ENCODE data around the gene IL17RE. TPM values are rescaled to one million over a fixed set of nuclear protein-coding genes. Genes with fewer than 3 reads are reported as not detected.
"Not testable (repeated sequence)": the region's sequence is repeated elsewhere in the genome, so short reads cannot be mapped to it uniquely, and the experiment has no call there.

Gene IL17RE
- total RNA-seq, 2 experiments from 2014 or later: 1.5 to 2.7 TPM

DNA sequence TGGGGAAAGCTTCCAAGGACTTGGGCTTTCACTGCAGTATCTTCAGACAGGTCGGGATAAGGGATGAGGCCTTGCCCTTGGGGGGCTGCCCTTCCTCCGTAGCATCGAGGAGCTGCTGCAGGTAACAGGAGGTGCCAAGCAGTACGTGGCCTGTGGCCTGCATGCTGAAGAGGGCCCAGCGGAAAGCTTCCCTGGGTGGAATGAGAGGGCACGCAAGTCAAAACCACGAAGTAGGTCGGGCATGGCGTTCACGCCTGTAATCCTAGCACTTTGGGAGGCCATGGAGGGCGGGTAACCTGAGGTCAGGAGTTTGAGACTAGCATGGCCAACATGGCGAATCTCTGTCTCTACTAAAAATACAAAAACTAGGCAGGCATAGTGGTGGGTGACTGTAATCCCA is 35.5 kb upstream of the IL17RE start:
- ChIA-PET CTCF (interaction anchor here (1.0 kb wide), 2 partner anchors 12 to 24 kb away, joined by 3 read pairs; no protein-coding TSS in a partner anchor), POLR2A (interaction anchor here (0.6 kb wide), 1 partner anchor 30 kb away, joined by 3 read pairs; no protein-coding TSS in a partner anchor)
- no peaks in the 10 kb centered on the region for H3K36me3 Mint-ChIP-seq (ENCODE audit: low read depth)
- H3K9me3 Mint-ChIP-seq: no peaks in the 10 kb centered on the region
- peaks cover 3% of the 10 kb centered on the region for H3K27me3 Mint-ChIP-seq
- H3K4me1 Mint-ChIP-seq: peaks cover 3% of the 10 kb centered on the region
- DNase-seq: no peak
- no peak overlapping the region for H3K4me3 Mint-ChIP-seq
- H3K27ac Mint-ChIP-seq: no peak overlapping the region

DNA sequence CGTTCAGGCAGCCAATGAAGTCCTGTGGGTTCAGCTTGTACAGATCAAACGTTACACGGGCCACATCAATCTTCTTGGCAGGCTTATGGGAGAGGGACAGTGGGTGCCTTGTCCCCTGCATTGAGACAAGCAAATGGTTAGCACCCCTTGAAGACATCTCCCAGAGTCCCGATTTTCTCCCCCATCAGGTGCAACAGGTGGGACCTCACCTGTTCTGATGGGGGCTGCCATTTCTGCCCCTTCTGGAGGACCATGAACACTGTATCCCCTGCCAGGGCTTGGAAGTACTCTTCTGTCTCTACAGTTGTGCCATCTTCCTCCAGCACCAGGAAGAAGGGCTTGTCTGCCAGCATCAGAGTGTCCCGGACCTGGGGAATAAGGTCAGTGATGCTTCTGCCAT is 32.7 kb upstream of the IL17RE start:
- DNase-seq: no peak
- no peak overlapping the region for H3K27ac Mint-ChIP-seq
- H3K27me3 Mint-ChIP-seq: no peaks in the 10 kb centered on the region
- CTCF ChIA-PET: interaction anchor here (0.5 to 1.2 kb wide), 3 partner anchors 10 to 114 kb away, joined by 3 to 5 read pairs (median 4); partner anchors contain the start of genes CIDEC and JAGN1
- POLR2A ChIA-PET: no interaction called here
- no peak overlapping the region for H3K4me3 Mint-ChIP-seq
- H3K9me3 Mint-ChIP-seq: no peaks in the 10 kb centered on the region
- no peaks in the 10 kb centered on the region for H3K36me3 Mint-ChIP-seq (ENCODE audit: low read depth)
- H3K4me1 Mint-ChIP-seq: no peaks in the 10 kb centered on the region

DNA sequence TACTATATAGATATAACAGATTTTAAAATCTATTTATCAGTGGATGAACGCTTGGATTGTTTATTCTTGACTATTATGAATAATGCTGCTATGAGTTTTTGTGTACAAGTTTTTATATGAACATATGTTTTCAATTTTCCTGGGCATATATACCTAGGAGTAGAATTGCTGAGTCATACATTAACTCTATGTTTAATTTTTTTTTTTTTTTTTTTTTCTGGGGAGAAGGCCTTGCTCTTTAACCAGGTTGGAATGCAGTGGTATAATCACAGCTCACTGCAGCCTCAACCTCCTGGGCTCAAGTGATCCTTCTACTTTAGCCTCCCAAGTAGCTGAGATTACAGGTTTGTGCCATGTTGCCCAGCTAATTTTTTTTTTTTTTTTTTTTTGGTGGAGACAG is 31.7 kb upstream of the IL17RE start:
- H3K27ac Mint-ChIP-seq: no peak overlapping the region
- H3K9me3 Mint-ChIP-seq: no peaks in the 10 kb centered on the region
- H3K36me3 Mint-ChIP-seq (ENCODE audit: low read depth): no peaks in the 10 kb centered on the region
- no peak for DNase-seq
- ChIA-PET CTCF (interaction anchor here (1.0 to 1.2 kb wide), 3 partner anchors 9 to 20 kb away, joined by 3 to 4 read pairs (median 3); partner anchors contain the start of genes CIDEC and JAGN1), POLR2A (interaction anchor here (0.5 kb wide), 1 partner anchor 260 kb away, joined by 3 read pairs; no protein-coding TSS in a partner anchor)
- H3K4me1 Mint-ChIP-seq: no peaks in the 10 kb centered on the region
- H3K4me3 Mint-ChIP-seq: no peak overlapping the region
- no peaks in the 10 kb centered on the region for H3K27me3 Mint-ChIP-seq

DNA sequence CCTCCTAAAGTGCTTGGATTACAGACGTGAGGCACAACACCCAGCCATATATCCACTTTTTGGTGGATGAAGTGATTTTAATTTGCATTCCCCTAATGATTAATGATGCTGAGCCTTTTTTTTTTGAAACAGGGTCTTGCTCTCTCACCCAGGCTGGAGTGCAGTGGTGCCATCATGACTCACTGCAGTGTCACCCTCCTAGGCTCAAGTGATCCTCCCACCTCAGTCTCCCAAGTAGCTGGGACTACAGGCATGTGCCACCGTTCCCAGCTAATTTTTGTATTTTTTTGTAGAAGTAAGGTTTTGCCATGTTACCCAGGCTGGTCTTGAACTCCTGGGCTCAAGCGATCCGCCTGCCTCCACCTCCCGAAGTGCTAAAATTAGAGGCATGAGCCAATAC is 30.6 kb upstream of the IL17RE start:
- H3K9me3 Mint-ChIP-seq; H3K4me3 Mint-ChIP-seq; POLR2A ChIA-PET; CTCF ChIA-PET; DNase-seq; H3K4me1 Mint-ChIP-seq; H3K36me3 Mint-ChIP-seq (ENCODE audit: low read depth); H3K27me3 Mint-ChIP-seq; H3K27ac Mint-ChIP-seq: not testable (repeated sequence)

DNA sequence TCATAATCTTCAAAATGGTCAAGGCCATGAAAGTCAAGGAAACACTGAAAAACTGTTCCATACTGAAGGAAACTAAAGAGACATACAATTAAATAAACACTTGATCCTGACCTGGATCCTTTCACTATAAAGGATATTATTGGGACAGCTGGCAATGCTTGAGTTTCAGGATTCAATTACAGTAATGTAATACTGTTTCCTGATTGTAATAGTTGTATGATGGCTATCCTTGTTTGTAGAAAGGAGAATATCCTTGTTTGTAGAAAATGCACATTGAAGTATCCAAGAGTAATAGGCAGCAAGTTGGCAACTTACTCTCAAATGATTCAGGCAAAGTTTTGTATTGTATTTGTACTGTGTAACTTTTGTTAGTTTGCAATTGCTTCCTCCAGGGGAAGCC is 27.2 kb upstream of the IL17RE start:
- no peaks in the 10 kb centered on the region for H3K4me1 Mint-ChIP-seq
- POLR2A ChIA-PET: no interaction called here
- H3K27me3 Mint-ChIP-seq: peaks cover 4% of the 10 kb centered on the region
- DNase-seq: no peak
- CTCF ChIA-PET: interaction anchor here (1.2 kb wide), 1 partner anchor 27 kb away, joined by 3 read pairs; the partner anchor contains the start of gene IL17RE
- no peaks in the 10 kb centered on the region for H3K9me3 Mint-ChIP-seq
- H3K27ac Mint-ChIP-seq: no peak overlapping the region
- H3K36me3 Mint-ChIP-seq (ENCODE audit: low read depth): no peaks in the 10 kb centered on the region
- H3K4me3 Mint-ChIP-seq: no peak overlapping the region

DNA sequence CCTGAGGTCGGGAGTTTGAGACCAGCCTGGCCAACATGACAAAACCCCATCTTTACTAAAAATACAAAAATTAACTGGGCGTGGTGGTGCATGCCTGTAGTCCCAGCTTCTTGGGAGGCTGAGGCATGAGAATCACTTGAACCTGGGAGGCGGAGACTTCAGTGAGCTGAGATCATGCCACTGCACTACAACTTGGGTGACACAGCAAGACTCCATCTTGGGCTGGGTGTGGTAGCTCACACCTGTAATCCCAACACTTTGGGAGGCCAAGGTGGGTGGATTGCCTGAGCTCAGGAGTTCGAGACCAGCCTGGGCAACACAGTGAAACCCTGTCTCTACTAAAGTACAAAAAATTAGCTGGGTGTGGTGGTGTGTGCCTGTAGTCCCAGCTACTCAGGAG is 26.4 kb upstream of the IL17RE start:
- H3K9me3 Mint-ChIP-seq; H3K4me1 Mint-ChIP-seq; DNase-seq; CTCF ChIA-PET; H3K27me3 Mint-ChIP-seq; H3K27ac Mint-ChIP-seq; H3K36me3 Mint-ChIP-seq (ENCODE audit: low read depth); POLR2A ChIA-PET; H3K4me3 Mint-ChIP-seq: not testable (repeated sequence)

DNA sequence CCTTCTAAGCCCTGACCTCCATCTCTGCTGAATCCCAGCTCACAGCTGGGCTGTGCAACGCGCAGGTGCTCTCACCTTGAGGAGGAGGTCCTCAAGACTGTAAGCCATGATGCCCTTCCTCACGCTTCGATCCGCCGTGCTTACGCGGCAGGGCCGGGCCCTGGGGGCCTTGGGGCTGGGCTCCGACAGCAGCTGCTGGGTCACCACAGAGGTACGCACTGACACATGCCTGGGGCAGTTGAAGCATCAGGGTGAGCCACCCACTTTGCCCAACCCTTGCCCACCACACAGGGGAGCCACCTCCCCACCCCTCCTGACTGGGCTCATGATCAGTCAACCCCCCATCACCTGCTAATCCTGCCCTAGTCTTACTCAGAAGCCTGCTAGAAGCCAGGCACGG is 25.7 kb upstream of the IL17RE start:
- H3K27ac Mint-ChIP-seq: no peak overlapping the region
- H3K4me1 Mint-ChIP-seq: no peaks in the 10 kb centered on the region
- H3K4me3 Mint-ChIP-seq: no peak overlapping the region
- H3K27me3 Mint-ChIP-seq: peaks cover 4% of the 10 kb centered on the region
- no peaks in the 10 kb centered on the region for H3K9me3 Mint-ChIP-seq
- CTCF ChIA-PET: no interaction called here
- H3K36me3 Mint-ChIP-seq (ENCODE audit: low read depth): no peaks in the 10 kb centered on the region
- no peak for DNase-seq
- POLR2A ChIA-PET: no interaction called here

DNA sequence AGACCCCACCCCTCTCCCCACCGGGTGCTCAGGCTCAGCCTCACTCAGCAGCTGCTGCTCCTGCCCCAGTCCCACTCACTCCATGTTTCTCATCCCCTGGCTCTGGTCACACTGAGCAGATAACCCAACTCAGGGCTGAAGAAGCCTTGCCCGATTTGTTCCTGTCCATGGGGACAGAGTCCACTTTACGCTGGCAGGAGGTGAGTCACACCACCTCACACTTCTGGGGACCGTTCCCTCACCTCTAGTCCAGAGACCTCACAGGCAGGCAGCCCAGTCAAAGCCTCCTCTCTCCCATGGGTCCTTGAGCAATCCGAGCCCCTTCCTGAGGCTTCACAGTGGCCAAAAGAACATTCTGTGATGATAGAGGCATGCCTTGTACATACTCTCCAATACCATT is 23.9 kb upstream of the IL17RE start:
- ChIA-PET CTCF (interaction anchor here (0.7 to 0.8 kb wide), 2 partner anchors 12 to 23 kb away, joined by 3 read pairs; no protein-coding TSS in a partner anchor), POLR2A (no interaction called here)
- Mint-ChIP-seq H3K9me3 (no peaks in the 10 kb centered on the region), H3K4me1 (no peaks in the 10 kb centered on the region), H3K27me3 (peaks cover 4% of the 10 kb centered on the region), H3K4me3 (no peak overlapping the region), H3K36me3 (ENCODE audit: low read depth) (no peaks in the 10 kb centered on the region), H3K27ac (no peak overlapping the region)
- DNase-seq: no peak

DNA sequence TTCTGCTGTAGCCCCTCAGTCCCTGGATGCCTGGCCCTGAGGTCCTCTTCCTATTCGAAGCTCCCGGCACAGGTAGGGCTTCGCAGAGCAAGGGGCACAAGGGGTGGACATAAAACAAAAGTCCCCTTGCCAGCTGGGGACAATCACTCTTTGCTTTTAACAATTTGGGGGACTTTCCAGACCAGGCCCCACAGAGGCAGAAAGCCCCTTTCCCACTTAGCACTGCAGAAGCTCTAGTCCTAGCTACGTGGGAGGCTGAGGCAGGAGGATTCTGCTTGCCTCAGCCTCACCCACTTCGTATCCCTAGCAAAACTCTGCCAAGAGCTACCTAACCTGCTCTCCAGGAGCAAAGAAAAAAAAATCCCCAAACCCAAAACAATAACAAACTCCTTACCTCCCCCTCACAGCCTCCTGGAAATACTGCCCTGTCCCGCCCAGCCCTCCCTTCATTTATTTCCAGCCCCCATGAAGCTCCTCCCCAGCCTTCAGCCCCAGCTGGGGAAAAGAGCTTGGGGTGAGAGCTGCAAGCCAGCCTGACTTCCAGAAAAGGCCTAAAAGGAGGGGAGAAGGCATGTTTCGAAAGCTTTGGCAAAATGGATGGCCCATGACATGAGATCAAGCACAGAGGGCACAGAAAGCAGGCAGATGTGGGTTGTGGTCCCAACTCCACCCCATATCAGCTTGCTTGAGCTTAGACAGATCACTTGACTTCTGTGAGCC is 22.7 kb upstream of the IL17RE start, which contains the start of gene CIDEC:
Gene CIDEC, minus strand, starts transcription at position 424 of the 720 bp plus-strand sequence. CDS start 1,767 bp downstream, outside the sequence.
- DNase-seq: no peak
- no peaks in the 10 kb centered on the region for H3K4me1 Mint-ChIP-seq
- H3K9me3 Mint-ChIP-seq: no peaks in the 10 kb centered on the region
- no peak within 1 kb of the TSS for H3K27ac Mint-ChIP-seq
- peaks cover 6% of the 10 kb centered on the region for H3K27me3 Mint-ChIP-seq
- POLR2A ChIA-PET: interaction anchor here (0.7 kb wide), 1 partner anchor 22 kb away, joined by 3 read pairs; no protein-coding TSS in a partner anchor
- CTCF ChIA-PET: interaction anchor here (0.8 kb wide), 1 partner anchor 9 kb away, joined by 3 read pairs; no protein-coding TSS in a partner anchor
- no peaks in the 10 kb centered on the region for H3K36me3 Mint-ChIP-seq (ENCODE audit: low read depth)
- H3K4me3 Mint-ChIP-seq: no peak within 1 kb of the TSS

DNA sequence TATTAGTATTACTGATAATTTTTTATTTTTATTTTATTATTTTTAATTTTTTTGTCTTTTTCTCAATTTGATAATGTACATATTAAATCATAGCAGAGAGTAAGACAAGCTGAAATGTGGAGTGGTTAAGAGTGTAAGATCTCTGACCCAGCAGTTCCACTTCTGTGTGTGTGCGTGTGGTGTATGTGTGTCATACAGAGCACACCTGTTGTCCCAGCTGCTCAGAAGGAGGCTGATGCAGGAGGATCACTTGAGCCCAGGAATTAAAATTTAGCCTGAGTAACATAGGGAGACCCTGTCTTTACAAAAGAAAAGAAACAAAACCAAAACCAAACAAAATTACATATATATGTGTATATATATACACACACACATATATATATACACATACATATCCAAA is 21.2 kb upstream of the IL17RE start:
- no peaks in the 10 kb centered on the region for H3K36me3 Mint-ChIP-seq (ENCODE audit: low read depth)
- H3K4me1 Mint-ChIP-seq: no peaks in the 10 kb centered on the region
- H3K27ac Mint-ChIP-seq: no peak overlapping the region
- ChIA-PET POLR2A (no interaction called here), CTCF (no interaction called here)
- no peak overlapping the region for H3K4me3 Mint-ChIP-seq
- peaks cover 6% of the 10 kb centered on the region for H3K27me3 Mint-ChIP-seq
- no peak for DNase-seq
- H3K9me3 Mint-ChIP-seq: no peaks in the 10 kb centered on the region

DNA sequence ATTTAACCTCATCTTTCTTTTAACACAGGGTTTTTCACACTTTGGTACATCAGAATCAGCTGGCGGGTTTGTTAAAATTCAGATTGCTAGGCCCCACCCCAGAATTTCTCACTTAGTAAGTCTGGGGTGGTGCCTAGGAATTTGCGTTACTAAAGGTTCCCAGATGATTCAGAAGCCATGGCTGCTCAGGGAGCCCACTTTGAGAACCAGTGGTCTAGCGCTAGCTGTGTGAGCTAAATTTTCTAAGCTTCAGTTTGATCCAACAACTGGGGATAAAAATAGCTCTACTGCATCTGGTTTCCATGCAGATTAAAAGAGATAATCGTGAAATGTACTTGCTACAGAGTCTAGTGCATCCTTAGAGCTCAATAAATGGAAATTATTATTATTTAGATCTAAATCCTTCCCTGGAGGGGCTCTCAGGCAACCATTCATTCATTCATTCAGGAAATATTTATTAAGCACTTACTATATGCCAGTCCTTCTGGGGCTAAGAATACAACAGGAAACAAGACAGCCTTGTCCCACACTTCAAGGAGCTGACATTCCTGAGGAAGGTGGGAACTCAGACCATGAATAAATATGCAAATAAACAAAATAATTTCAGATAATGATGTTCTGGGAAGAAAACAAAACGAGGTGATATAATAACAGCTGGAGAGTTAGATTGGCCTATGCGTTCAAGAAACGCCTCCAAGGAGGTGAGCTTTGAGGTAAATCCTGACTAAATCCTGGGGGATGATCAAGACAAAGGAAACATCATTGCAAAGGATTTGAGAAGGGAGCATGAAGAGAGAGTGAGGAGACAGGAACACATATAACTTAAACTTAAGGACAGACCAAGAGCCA is 18.7 kb upstream of the IL17RE start:
- CTCF ChIA-PET: interaction anchor here (0.6 to 1.4 kb wide), 6 partner anchors 10 to 48 kb away, joined by 3 read pairs; partner anchors contain the start of gene IL17RE
- peaks cover 2% of the 10 kb centered on the region for H3K27me3 Mint-ChIP-seq
- no peak overlapping the region for H3K4me3 Mint-ChIP-seq
- POLR2A ChIA-PET: no interaction called here
- H3K36me3 Mint-ChIP-seq (ENCODE audit: low read depth): no peaks in the 10 kb centered on the region
- H3K4me1 Mint-ChIP-seq: peaks cover under 1% of the 10 kb centered on the region
- DNase-seq: no peak
- no peak overlapping the region for H3K27ac Mint-ChIP-seq
- no peaks in the 10 kb centered on the region for H3K9me3 Mint-ChIP-seq

DNA sequence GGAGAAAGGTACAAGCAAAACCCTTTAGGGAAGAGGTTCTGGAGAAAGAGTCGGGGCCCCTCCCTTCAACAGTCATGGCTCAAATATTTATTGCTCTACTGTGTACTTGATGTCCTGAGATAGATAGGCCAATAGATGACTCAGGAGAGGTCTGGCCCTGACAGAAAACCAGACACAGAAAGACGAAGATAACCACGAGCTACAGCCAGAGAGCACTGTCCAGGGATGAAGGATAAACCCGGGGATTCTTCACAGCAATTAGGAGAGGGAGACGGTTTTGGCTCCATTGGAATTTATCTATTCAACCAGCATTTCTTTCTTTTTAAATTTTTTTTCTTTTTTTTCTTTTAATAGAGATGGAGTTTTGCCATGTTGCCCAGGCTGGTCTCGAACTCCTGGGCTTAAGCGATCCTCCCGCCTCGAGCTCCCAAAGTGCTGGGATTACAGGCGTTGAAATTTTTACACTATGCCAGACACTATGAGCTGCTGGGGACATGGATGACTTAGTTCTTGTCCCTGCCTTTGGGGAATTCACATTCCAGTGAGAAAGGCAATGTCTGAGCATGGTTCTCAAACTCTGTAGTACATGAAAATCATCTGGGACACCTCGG is 18.0 kb upstream of the IL17RE start:
- peaks cover 2% of the 10 kb centered on the region for H3K27me3 Mint-ChIP-seq
- CTCF ChIA-PET: interaction anchor here (0.6 to 1.4 kb wide), 4 partner anchors 10 to 310 kb away, joined by 3 read pairs; no protein-coding TSS in a partner anchor
- no peaks in the 10 kb centered on the region for H3K36me3 Mint-ChIP-seq (ENCODE audit: low read depth)
- H3K4me3 Mint-ChIP-seq: no peak overlapping the region
- H3K9me3 Mint-ChIP-seq: no peaks in the 10 kb centered on the region
- POLR2A ChIA-PET: no interaction called here
- no peak for DNase-seq
- peaks cover 7% of the 10 kb centered on the region for H3K4me1 Mint-ChIP-seq
- no peak overlapping the region for H3K27ac Mint-ChIP-seq

Measured in activated CD4-positive, alpha-beta T cell treated with anti-CD3 and anti-CD28 coated beads, Interleukin-2, amount 10 ng/mL, durations not matched to agents 7 days and 5 days (primary cell).